ENCODE measurements around the gene GPRC5C. TPM values are rescaled to one million over a fixed set of nuclear protein-coding genes. Genes with fewer than 3 reads are reported as not detected.

GPRC5C gene
- total RNA-seq, 1 donor from 2014 or later: 38.7 TPM

DNA sequence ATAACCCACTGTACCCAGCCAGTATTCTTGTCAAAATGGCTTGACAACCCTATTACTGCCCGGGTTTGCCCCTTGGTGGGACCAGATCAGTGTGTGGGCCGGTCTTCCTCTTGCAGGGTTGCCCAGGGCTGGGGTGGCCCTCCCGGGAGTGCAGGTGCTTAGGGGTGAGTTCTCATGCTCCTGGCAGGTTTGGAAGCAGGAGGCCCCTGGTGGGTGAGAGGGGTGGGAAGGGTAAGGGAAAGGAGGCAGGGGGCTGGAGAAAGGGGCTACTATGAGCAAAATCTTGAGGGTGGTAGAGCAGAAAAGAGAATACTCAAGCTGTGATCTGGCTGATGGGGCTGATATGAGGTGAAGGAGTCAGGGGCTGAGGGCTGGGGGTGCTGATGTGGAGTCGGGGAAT lies 41.0 kb downstream of the GPRC5C start:
- no peak overlapping the region for H3K27ac Mint-ChIP-seq
- TF ChIP-seq, protein P1, sequence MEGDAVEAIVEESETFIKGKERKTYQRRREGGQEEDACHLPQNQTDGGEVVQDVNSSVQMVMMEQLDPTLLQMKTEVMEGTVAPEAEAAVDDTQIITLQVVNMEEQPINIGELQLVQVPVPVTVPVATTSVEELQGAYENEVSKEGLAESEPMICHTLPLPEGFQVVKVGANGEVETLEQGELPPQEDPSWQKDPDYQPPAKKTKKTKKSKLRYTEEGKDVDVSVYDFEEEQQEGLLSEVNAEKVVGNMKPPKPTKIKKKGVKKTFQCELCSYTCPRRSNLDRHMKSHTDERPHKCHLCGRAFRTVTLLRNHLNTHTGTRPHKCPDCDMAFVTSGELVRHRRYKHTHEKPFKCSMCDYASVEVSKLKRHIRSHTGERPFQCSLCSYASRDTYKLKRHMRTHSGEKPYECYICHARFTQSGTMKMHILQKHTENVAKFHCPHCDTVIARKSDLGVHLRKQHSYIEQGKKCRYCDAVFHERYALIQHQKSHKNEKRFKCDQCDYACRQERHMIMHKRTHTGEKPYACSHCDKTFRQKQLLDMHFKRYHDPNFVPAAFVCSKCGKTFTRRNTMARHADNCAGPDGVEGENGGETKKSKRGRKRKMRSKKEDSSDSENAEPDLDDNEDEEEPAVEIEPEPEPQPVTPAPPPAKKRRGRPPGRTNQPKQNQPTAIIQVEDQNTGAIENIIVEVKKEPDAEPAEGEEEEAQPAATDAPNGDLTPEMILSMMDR (IDR thresholded peaks at IDR 0.05; ENCODE audit: unreplicated experiment): no peak
- peaks cover 11% of the 10 kb centered on the region for H3K9me3 Mint-ChIP-seq
- H3K36me3 Mint-ChIP-seq: no peaks in the 10 kb centered on the region
- H3K27me3 Mint-ChIP-seq (ENCODE audit: low read depth): peaks cover 48% of the 10 kb centered on the region
- H3K4me3 Mint-ChIP-seq: no peak overlapping the region
- DNase-seq (ENCODE audit: low spot score in 2 of 2, unreplicated experiment in 2 of 2): no peak
- no peaks in the 10 kb centered on the region for H3K4me1 Mint-ChIP-seq

DNA sequence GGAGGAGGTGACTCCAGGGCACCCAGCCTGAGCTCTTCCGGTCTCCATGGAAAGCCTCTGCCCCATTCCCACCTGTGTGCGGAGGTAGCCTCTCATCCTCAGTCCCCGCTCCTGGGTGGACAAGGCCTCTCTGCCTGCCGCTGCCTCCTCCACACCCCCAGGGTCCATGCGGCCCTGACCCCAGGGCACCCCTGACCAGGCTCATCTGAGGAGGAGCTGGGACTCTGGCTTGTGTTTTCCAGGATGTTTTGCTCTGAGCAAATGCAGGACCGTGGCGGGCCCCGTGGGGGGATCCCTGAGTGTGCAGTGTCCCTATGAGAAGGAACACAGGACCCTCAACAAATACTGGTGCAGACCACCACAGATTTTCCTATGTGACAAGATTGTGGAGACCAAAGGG lies 41.4 kb downstream of the GPRC5C start:
- Mint-ChIP-seq H3K36me3 (no peaks in the 10 kb centered on the region), H3K4me1 (no peaks in the 10 kb centered on the region), H3K9me3 (peaks cover 11% of the 10 kb centered on the region), H3K27me3 (ENCODE audit: low read depth) (peaks cover 52% of the 10 kb centered on the region), H3K4me3 (no peak overlapping the region), H3K27ac (no peak overlapping the region)
- TF ChIP-seq, protein P1 (IDR thresholded peaks at IDR 0.05; ENCODE audit: unreplicated experiment): no peak
- DNase-seq (ENCODE audit: low spot score in 2 of 2, unreplicated experiment in 2 of 2): no peak

DNA sequence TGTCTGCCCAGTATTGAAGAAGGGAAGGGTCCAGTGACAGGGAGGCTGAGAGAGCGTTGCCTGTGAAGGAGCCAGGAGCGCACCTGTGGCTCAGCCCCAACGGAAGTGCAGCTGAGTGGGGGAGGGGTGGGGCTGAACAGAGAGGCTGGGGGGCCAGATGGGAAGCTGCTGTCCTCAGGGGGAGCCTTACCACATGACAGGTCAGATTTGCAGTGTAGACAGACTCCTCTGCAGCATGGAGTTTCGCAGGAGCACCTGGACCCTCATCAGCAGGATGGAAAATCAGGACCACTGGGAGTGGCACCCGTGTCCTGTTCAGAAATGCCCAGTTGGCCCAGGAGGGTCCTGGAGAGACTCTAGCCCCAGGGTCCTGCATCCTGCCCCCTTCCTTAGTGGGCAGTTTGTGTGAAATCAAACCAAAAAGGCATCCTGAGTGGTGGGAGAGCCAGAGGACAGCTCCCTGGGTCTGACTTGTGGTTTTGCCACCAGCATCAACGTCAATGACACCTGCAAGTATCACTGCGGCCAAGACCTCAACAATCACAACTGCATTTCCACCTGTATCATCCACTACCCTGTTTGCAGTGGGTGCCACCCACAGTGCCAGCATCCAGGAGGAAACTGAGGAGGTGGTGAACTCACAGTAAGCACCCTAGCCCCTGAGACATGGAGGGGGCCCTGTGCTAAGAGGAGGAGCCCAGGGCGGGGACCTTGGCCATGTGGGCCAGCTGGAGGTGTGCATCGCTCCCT lies 42.3 kb downstream of the GPRC5C start:
- TF ChIP-seq, protein P1 (IDR thresholded peaks at IDR 0.05; ENCODE audit: unreplicated experiment): no peak
- Mint-ChIP-seq H3K4me1 (no peaks in the 10 kb centered on the region), H3K27ac (no peak overlapping the region), H3K36me3 (no peaks in the 10 kb centered on the region), H3K27me3 (ENCODE audit: low read depth) (peaks cover 61% of the 10 kb centered on the region), H3K4me3 (no peak overlapping the region), H3K9me3 (peaks cover 11% of the 10 kb centered on the region)
- DNase-seq (ENCODE audit: low spot score in 2 of 2, unreplicated experiment in 2 of 2): no peak

DNA sequence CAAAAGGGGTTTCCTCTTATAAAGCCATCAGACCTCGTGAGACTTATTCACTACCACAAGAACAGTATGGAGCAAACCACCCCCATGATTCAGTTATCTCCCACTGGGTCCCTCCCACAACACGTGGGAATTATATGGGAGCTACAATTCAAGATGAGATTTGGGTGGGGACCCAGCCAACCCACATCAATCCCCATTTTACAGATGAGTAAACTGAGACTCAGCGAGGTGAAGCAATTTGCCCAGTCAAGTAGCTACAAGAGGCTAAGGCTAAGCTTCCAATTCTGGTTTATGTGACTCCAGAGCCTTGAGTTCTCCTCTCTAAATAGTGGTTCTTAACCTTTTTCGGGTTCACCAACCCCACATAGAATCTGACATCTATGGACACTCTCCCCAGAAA lies 43.3 kb downstream of the GPRC5C start:
- Mint-ChIP-seq H3K27ac (no peak overlapping the region), H3K4me3 (no peak overlapping the region), H3K4me1 (no peaks in the 10 kb centered on the region), H3K27me3 (ENCODE audit: low read depth) (peaks cover 65% of the 10 kb centered on the region), H3K36me3 (no peaks in the 10 kb centered on the region), H3K9me3 (peaks cover 11% of the 10 kb centered on the region)
- DNase-seq (ENCODE audit: low spot score in 2 of 2, unreplicated experiment in 2 of 2): no peak
- TF ChIP-seq, protein P1 (IDR thresholded peaks at IDR 0.05; ENCODE audit: unreplicated experiment): no peak

DNA sequence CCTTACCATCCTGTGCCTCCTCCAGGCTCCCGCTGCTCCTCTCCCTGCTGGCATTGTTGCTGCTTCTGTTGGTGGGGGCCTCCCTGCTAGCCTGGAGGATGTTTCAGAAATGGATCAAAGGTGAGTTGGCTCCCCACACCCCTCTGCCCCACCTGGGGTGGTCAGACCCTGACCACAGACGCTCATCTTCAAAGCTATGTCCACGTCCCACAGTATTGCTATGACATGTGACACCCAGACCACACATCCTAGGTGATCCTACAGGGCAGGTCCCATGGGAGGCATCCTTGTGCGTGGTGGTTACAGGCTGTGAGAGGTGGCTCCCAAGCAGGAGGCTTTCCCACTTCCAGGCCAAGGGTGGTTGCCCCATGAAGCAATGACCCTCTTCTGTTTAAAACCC lies 45.5 kb downstream of the GPRC5C start:
- Mint-ChIP-seq H3K4me3 (no peak overlapping the region), H3K27ac (no peak overlapping the region), H3K27me3 (ENCODE audit: low read depth) (peaks cover 75% of the 10 kb centered on the region), H3K9me3 (peaks cover 11% of the 10 kb centered on the region), H3K4me1 (no peaks in the 10 kb centered on the region), H3K36me3 (no peaks in the 10 kb centered on the region)
- no peak for DNase-seq (ENCODE audit: low spot score in 2 of 2, unreplicated experiment in 2 of 2)
- TF ChIP-seq, protein P1 (IDR thresholded peaks at IDR 0.05; ENCODE audit: unreplicated experiment): no peak

Data from mesothelial cell of epicardium (in vitro differentiated cells).